ENCODE data around the gene CHST10. TPM values are rescaled to one million over a fixed set of nuclear protein-coding genes. Genes with fewer than 3 reads are reported as not detected.

Gene CHST10
- total RNA-seq, 1 donor from 2014 or later = 25.0 TPM

DNA sequence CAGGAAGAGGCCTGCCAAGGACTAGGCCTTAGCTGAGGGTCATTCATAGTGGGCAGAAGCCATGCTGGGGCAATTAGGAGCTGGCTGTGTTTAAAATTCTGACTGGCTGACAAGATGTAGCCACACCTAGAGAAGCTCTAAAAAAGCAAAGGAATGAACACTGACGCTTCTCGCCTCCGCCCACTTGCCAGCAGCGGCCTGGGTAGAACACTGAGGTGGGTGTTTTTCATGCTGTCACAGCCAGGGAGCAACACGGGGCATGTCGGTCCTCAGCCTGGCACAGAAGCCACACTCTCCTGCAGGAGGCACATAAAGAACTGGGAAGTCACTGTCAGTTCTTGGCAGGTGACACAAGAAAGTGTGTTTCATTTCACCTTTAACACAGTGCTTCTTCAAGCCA is 10.4 kb downstream of the CHST10 start:
- DNase-seq = no peak
- Mint-ChIP-seq H3K4me3 (ENCODE audit: unreplicated experiment) (no peak overlapping the region), H3K27ac (ENCODE audit: unreplicated experiment) (no peak overlapping the region), H3K27me3 (ENCODE audit: unreplicated experiment) (no peaks in the 10 kb centered on the region), H3K4me1 (ENCODE audit: low read depth, unreplicated experiment) (peaks cover 7% of the 10 kb centered on the region), H3K36me3 (ENCODE audit: unreplicated experiment) (no peaks in the 10 kb centered on the region), H3K9me3 (ENCODE audit: unreplicated experiment) (no peaks in the 10 kb centered on the region)
- TF ChIP-seq, protein P1, sequence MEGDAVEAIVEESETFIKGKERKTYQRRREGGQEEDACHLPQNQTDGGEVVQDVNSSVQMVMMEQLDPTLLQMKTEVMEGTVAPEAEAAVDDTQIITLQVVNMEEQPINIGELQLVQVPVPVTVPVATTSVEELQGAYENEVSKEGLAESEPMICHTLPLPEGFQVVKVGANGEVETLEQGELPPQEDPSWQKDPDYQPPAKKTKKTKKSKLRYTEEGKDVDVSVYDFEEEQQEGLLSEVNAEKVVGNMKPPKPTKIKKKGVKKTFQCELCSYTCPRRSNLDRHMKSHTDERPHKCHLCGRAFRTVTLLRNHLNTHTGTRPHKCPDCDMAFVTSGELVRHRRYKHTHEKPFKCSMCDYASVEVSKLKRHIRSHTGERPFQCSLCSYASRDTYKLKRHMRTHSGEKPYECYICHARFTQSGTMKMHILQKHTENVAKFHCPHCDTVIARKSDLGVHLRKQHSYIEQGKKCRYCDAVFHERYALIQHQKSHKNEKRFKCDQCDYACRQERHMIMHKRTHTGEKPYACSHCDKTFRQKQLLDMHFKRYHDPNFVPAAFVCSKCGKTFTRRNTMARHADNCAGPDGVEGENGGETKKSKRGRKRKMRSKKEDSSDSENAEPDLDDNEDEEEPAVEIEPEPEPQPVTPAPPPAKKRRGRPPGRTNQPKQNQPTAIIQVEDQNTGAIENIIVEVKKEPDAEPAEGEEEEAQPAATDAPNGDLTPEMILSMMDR (IDR thresholded peaks at IDR 0.05; ENCODE audit: partially characterized antibody, unreplicated experiment) = no peak

DNA sequence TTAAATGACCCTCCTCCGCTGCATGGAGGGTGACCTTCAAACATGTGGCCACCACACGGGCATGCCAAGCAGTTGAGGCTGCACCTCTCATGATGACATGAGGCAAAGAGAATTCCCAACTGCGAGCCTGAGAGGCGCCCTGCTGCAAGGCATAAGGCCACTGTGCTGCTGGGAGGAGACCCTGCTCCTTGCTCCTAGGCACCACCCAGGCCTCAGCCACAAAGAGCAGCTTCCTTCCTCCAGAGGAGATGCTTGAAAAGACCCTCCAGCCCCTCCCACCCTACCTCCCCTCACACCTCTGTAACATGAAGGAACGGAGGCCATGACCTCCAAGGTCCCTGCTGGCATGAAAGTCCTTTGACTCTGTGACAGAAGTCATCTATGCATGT is 11.4 kb downstream of the CHST10 start:
- Mint-ChIP-seq H3K4me1 (ENCODE audit: low read depth, unreplicated experiment) (peaks cover 2% of the 10 kb centered on the region), H3K36me3 (ENCODE audit: unreplicated experiment) (peaks cover under 1% of the 10 kb centered on the region), H3K27ac (ENCODE audit: unreplicated experiment) (no peak overlapping the region), H3K27me3 (ENCODE audit: unreplicated experiment) (no peaks in the 10 kb centered on the region), H3K4me3 (ENCODE audit: unreplicated experiment) (no peak overlapping the region), H3K9me3 (ENCODE audit: unreplicated experiment) (no peaks in the 10 kb centered on the region)
- TF ChIP-seq, protein P1 (IDR thresholded peaks at IDR 0.05; ENCODE audit: partially characterized antibody, unreplicated experiment) = no peak
- no peak for DNase-seq

DNA sequence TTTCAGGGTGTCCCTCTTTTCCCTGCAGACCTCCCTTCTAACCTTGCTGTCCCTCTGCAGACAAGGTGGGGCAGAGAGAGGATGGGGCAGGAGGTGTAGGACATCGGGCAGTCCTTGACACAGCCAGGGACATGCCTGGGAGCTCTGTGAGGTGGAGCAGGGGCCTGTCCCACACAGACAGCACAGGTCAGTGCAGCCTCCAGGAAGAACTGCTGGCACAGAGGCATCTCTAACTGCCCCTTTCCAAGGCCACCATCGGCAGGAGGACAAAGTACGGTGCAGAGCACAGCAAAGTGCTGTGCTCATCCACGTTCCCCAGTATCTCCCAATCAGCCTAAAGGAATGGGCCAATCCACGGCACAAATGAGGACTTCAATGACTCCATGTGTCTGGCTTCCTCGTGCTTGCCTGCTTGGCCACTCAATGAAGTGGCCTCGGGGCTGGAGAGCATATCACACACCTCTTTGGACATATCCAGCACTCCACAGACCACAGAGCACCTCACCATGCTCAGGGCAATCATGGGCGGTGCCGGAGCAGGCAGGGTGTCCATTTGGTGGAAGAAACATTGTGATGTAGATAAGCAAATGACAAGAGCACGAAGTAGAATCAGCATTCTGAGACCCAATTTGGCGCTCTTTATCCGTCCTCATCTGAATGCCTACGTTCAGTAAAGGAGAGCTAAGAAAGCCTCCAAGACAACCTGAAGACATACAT is 11.9 kb downstream of the CHST10 start:
- H3K9me3 Mint-ChIP-seq (ENCODE audit: unreplicated experiment) = no peaks in the 10 kb centered on the region
- DNase-seq = no peak
- H3K4me3 Mint-ChIP-seq (ENCODE audit: unreplicated experiment) = no peak overlapping the region
- H3K36me3 Mint-ChIP-seq (ENCODE audit: unreplicated experiment) = peaks cover 3% of the 10 kb centered on the region
- no peak overlapping the region for H3K27ac Mint-ChIP-seq (ENCODE audit: unreplicated experiment)
- TF ChIP-seq, protein P1 (IDR thresholded peaks at IDR 0.05; ENCODE audit: partially characterized antibody, unreplicated experiment) = no peak
- H3K4me1 Mint-ChIP-seq (ENCODE audit: low read depth, unreplicated experiment) = peaks cover 2% of the 10 kb centered on the region
- no peaks in the 10 kb centered on the region for H3K27me3 Mint-ChIP-seq (ENCODE audit: unreplicated experiment)

DNA sequence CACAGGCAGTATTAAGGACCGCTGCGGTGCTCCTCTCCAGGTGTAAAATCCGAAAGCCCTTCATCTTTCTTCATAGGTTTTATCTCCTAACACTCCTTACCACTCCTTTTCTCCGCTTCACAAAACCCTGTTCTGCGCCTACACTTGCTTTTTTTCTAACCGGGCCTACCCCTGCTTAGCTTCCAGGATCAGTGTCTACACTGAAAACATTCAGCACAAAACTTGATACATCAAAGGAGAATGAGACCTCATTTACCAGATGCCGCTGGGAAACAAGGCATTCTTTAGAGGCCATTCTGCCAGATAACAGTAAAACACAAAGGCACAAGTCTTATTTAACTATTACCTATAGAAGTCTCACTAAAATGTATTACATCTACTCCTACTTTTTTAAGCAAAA is 13.1 kb downstream of the CHST10 start:
- TF ChIP-seq, protein P1 (IDR thresholded peaks at IDR 0.05; ENCODE audit: partially characterized antibody, unreplicated experiment) = no peak
- no peak for DNase-seq
- Mint-ChIP-seq H3K4me1 (ENCODE audit: low read depth, unreplicated experiment) (peaks cover 4% of the 10 kb centered on the region), H3K36me3 (ENCODE audit: unreplicated experiment) (peaks cover 3% of the 10 kb centered on the region), H3K27ac (ENCODE audit: unreplicated experiment) (no peak overlapping the region), H3K27me3 (ENCODE audit: unreplicated experiment) (peaks cover 2% of the 10 kb centered on the region), H3K9me3 (ENCODE audit: unreplicated experiment) (no peaks in the 10 kb centered on the region), H3K4me3 (ENCODE audit: unreplicated experiment) (no peak overlapping the region)

DNA sequence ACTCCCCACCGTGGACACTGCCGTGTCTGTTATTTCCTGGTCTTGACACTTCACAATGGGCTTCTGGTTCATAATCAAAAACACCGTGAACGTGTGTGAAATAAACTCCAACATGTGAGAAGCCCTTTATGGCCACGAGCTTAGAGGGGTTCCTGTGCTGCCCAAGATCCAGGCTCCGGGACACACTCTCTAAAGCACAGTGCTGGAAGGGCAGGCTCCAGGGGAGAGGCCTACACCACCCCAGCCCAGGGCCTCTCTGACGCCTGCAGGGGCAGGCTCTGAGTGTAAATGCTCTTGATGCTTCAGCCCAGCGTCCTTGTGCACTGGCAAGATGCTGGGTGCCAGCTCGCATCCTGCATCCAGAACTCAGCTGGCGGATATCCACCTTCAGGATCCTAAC is 13.7 kb downstream of the CHST10 start:
- H3K9me3 Mint-ChIP-seq (ENCODE audit: unreplicated experiment) = no peaks in the 10 kb centered on the region

More for the DNA sequence above, 13.7 kb downstream of the CHST10 start:
- Mint-ChIP-seq H3K4me1 (ENCODE audit: low read depth, unreplicated experiment) (peaks cover 4% of the 10 kb centered on the region), H3K36me3 (ENCODE audit: unreplicated experiment) (peaks cover 3% of the 10 kb centered on the region), H3K27me3 (ENCODE audit: unreplicated experiment) (peaks cover 2% of the 10 kb centered on the region), H3K27ac (ENCODE audit: unreplicated experiment) (no peak overlapping the region), H3K4me3 (ENCODE audit: unreplicated experiment) (no peak overlapping the region)
- no peak for DNase-seq
- TF ChIP-seq, protein P1 (IDR thresholded peaks at IDR 0.05; ENCODE audit: partially characterized antibody, unreplicated experiment) = no peak
